Fibroblast of lung (primary cell): ENCODE measurements around the gene CNGA1. TPM values are rescaled to one million over a fixed set of nuclear protein-coding genes. Genes with fewer than 3 reads are reported as not detected.

Source experiments
- DNase-seq, 2 donors: peaks; one replicate each; pipeline versions ENCODE4 v3.0.0 to v3.0.0-alpha.2; 2010; ENCODE audit warnings: low read depth in 2 of 2
- H2AFZ ChIP-seq: 2 replicates; pipeline ENCODE4 v1.5.1; 2012; ENCODE audit warnings: low read length, control low read depth, inconsistent platforms
- H3K27ac ChIP-seq: 2 replicates; pipeline ENCODE4 v1.5.1; 2011; ENCODE audit warnings: low read length, control low read depth; ENCODE audit not compliant: insufficient read depth
- H3K27me3 ChIP-seq: 2 replicates; pipeline ENCODE4 v1.5.1; 2011; ENCODE audit warnings: mild to moderate bottlenecking, low read length; ENCODE audit not compliant: control insufficient read depth, insufficient read depth
- H3K36me3 ChIP-seq: 2 replicates; pipeline ENCODE4 v1.5.1; 2011; ENCODE audit warnings: low read length; ENCODE audit not compliant: control insufficient read depth, insufficient read depth
- H3K4me1 ChIP-seq: 2 replicates; pipeline ENCODE4 v1.5.1; 2011; ENCODE audit warnings: low read length; ENCODE audit not compliant: control insufficient read depth, insufficient read depth; ENCODE audit errors: extremely low read depth
- H3K4me2 ChIP-seq: 2 replicates; pipeline ENCODE4 v1.5.1; 2011; ENCODE audit warnings: low read length, control low read depth; ENCODE audit not compliant: insufficient read depth; ENCODE audit errors: extremely low read depth
- H3K4me3 ChIP-seq, 4 experiments: fragments of 200-600 bp in 1 of 4; sonication (generic) in 1 of 4; replicated peaks in 1 of 4; 2 replicates each; pipeline ENCODE4 v1.5.1; 2011 to 2016; ENCODE audit warnings: low read length in 4 of 4, low read depth in 3 of 4, mild to moderate bottlenecking in 3 of 4, control low read depth in 2 of 4, inconsistent platforms in 1 of 4, mixed read lengths in 1 of 4; ENCODE audit not compliant: insufficient read depth in 1 of 4; ENCODE audit errors: control extremely low read depth in 1 of 4
- H3K79me2 ChIP-seq: 2 replicates; pipeline ENCODE4 v1.5.1; 2012; ENCODE audit warnings: mild to moderate bottlenecking, low read length, inconsistent platforms; ENCODE audit not compliant: control insufficient read depth, insufficient read depth
- H3K9ac ChIP-seq: 2 replicates; pipeline ENCODE4 v1.5.1; 2011; ENCODE audit warnings: mild to moderate bottlenecking, low read length, control low read depth; ENCODE audit not compliant: insufficient read depth
- H3K9me3 ChIP-seq: 2 replicates; pipeline ENCODE4 v1.5.1; 2012; ENCODE audit warnings: low read depth, low read length; ENCODE audit not compliant: control insufficient read depth, insufficient read depth
- H4K20me1 ChIP-seq: 2 replicates; pipeline ENCODE4 v1.5.1; 2011; ENCODE audit warnings: low read length; ENCODE audit not compliant: control insufficient read depth, insufficient read depth; ENCODE audit errors: extremely low read depth
- CTCF ChIP-seq, 2 donors: IDR thresholded peaks in 1 of 2; conservative IDR thresholded peaks in 1 of 2; 1 replicate in 1 of 2; 2 replicates in 1 of 2; pipeline ENCODE4 v1.5.1; 2011 to 2012; ENCODE audit warnings: low read length in 2 of 2, control low read depth in 1 of 2, inconsistent platforms in 1 of 2, low read depth in 1 of 2, mild to moderate bottlenecking in 1 of 2
- EZH2 ChIP-seq: IDR thresholded peaks from 2 replicates; pipeline ENCODE4 v1.5.1; 2012; ENCODE audit warnings: low read length, control low read depth, mild to moderate bottlenecking; ENCODE audit errors: missing control alignments
- polyA plus RNA-seq, 2 donors: library from polyadenylated mRNA; depleted of rRNA in 1 of 2; stranded (reverse) in 1 of 2; unstranded in 1 of 2; fragments of >200 nt; gene quantifications; 2 replicates each; pipeline ENCODE4 v1.2.1, GENCODE V29; 2011 to 2012; ENCODE audit warnings: missing spikeins in 1 of 2
- total RNA-seq: library from RNA; depleted of rRNA; stranded (reverse); fragments of >200 nt; gene quantifications from 2 replicates; pipeline ENCODE4 v1.2.1, GENCODE V29; 2014

Gene CNGA1
- total and polyA plus RNA-seq, 2 donors (not counting 1 experiment from before 2014, with no cell fraction given), result not detected

- Histone ChIP-seq H3K27me3 (peaks cover 2% of the 10 kb centered on the region), H3K4me2 (no peak overlapping the region), H3K27ac (no peak overlapping the region), H3K9me3 (no peaks in the 10 kb centered on the region), H3K36me3 (no peaks in the 10 kb centered on the region), H3K4me3 (no peak overlapping the region), H3K79me2 (no peaks in the 10 kb centered on the region), H3K9ac (no peak overlapping the region), H3K4me1 (no peaks in the 10 kb centered on the region), H4K20me1 (no peaks in the 10 kb centered on the region), H2AFZ (no peak overlapping the region)
- TF ChIP-seq EZH2, result no peak
- no peak for TF ChIP-seq CTCF (conservative IDR thresholded peaks at IDR 0.05 in 1 of 2, IDR thresholded peaks at IDR 0.05 in 1 of 2; ENCODE audit: low read depth in 1 of 2, low read length in 2 of 2)
- DNase-seq, result no peak
Observed at GRCh38 chr4:48041535-48042137, 25.2 kb upstream of the CNGA1 start.

GRCh38 chr4:48039561-48039960 lies 23.1 kb upstream of the CNGA1 start:
- DNase-seq, result no peak
- no peak overlapping the region for H3K27ac ChIP-seq
- H3K4me1 ChIP-seq, result no peaks in the 10 kb centered on the region
- H2AFZ ChIP-seq, result no peak overlapping the region
- H3K36me3 ChIP-seq, result no peaks in the 10 kb centered on the region
- H3K4me3 ChIP-seq, result no peak overlapping the region
- no peak overlapping the region for H3K4me2 ChIP-seq
- TF ChIP-seq EZH2 (no peak), CTCF (conservative IDR thresholded peaks at IDR 0.05 in 1 of 2, IDR thresholded peaks at IDR 0.05 in 1 of 2; ENCODE audit: low read depth in 1 of 2, low read length in 2 of 2) (no peak)
- no peaks in the 10 kb centered on the region for H3K9me3 ChIP-seq
- peaks cover 2% of the 10 kb centered on the region for H3K27me3 ChIP-seq
- H4K20me1 ChIP-seq, result no peaks in the 10 kb centered on the region
- H3K79me2 ChIP-seq, result no peaks in the 10 kb centered on the region
- H3K9ac ChIP-seq, result no peak overlapping the region

- Histone ChIP-seq H3K9ac (no peak overlapping the region), H3K4me3 (no peak overlapping the region), H3K27me3 (peaks cover 2% of the 10 kb centered on the region), H3K27ac (no peak overlapping the region), H3K79me2 (no peaks in the 10 kb centered on the region), H2AFZ (no peak overlapping the region), H3K36me3 (no peaks in the 10 kb centered on the region), H3K9me3 (no peaks in the 10 kb centered on the region), H3K4me1 (no peaks in the 10 kb centered on the region), H3K4me2 (no peak overlapping the region), H4K20me1 (no peaks in the 10 kb centered on the region)
- TF ChIP-seq EZH2, result no peak
- TF ChIP-seq CTCF (conservative IDR thresholded peaks at IDR 0.05 in 1 of 2, IDR thresholded peaks at IDR 0.05 in 1 of 2; ENCODE audit: low read depth in 1 of 2, low read length in 2 of 2), result no peak
- DNase-seq, result no peak
Observed at GRCh38 chr4:48038666-48039065, 22.2 kb upstream of the CNGA1 start.
